Measurements from ENCODE around the gene CABLES2.

DNA sequence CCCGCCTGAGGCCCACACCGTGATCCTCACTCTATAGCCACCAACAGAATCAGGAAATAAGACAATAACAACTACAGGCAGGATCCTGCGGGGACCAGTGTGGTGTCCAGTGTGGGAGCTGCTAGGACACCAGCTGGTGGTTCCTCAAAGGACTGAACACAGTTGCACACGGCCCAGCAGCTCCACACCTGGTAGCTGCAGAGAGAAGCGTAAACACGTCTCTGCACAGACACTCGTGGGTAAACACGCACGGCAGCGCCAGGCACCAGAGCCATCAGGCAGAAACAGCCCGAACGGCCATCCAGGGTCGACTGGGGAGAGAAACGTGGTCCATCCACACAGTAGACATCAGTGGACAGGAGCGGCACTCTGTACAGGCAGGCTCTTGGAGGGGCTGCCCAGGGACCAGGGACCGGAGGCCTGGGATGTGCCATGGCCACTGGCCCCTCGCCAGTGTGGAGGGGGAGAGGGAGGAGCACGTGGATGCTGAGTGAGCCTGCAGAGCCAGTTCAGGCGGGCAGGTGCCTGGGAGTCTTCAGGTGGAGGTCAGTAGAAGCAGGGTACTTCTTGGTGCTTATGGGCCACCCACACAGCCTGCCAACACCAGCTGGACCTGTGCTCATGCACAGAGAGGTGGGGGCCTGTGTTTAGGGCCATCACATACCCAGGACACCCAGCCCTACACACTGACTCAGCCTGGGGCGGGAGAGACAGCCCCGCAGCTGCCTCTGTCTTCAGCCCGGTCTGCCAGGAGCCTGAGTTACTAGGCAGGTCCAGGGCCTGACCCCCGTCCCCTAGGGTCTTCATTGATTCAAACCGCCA, 32.5 kb downstream of the CABLES2 start:
- TF ChIP-seq, protein P1, sequence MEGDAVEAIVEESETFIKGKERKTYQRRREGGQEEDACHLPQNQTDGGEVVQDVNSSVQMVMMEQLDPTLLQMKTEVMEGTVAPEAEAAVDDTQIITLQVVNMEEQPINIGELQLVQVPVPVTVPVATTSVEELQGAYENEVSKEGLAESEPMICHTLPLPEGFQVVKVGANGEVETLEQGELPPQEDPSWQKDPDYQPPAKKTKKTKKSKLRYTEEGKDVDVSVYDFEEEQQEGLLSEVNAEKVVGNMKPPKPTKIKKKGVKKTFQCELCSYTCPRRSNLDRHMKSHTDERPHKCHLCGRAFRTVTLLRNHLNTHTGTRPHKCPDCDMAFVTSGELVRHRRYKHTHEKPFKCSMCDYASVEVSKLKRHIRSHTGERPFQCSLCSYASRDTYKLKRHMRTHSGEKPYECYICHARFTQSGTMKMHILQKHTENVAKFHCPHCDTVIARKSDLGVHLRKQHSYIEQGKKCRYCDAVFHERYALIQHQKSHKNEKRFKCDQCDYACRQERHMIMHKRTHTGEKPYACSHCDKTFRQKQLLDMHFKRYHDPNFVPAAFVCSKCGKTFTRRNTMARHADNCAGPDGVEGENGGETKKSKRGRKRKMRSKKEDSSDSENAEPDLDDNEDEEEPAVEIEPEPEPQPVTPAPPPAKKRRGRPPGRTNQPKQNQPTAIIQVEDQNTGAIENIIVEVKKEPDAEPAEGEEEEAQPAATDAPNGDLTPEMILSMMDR (IDR thresholded peaks at IDR 0.05), result no peak
- TF ChIP-seq EZH2 (IDR thresholded peaks at IDR 0.05) (no peak), EZH2phosphoT487 (IDR thresholded peaks at IDR 0.05) (no peak)
